HEK293 (cell line): ENCODE results near the gene RBM45.

Experiments used
- KLF16 ChIP-seq: fragments of 450-650 bp; formaldehyde crosslinking; IDR thresholded peaks from 2 replicates; pipeline ENCODE4 v1.5.1; 2017; ENCODE audit warnings: missing biosample characterization, missing genetic modification characterization
- TCF7L2 ChIP-seq: IDR thresholded peaks from 2 replicates; pipeline ENCODE4 v1.6.1; 2011; ENCODE audit warnings: low read depth, mild to moderate bottlenecking, inconsistent platforms, low read length, moderate library complexity, borderline replicate concordance
- ZNF558 ChIP-seq: fragments of 450-650 bp; formaldehyde crosslinking; IDR thresholded peaks from 2 replicates; pipeline ENCODE4 v1.5.1; 2016; ENCODE audit warnings: missing biosample characterization, missing genetic modification characterization
- ZNF560 ChIP-seq: fragments of 450-650 bp; formaldehyde crosslinking; IDR thresholded peaks from 2 replicates; pipeline ENCODE4 v1.5.1; 2017; ENCODE audit warnings: missing biosample characterization, missing genetic modification characterization, borderline replicate concordance
- ZNF600 ChIP-seq: fragments of 450-650 bp; formaldehyde crosslinking; IDR thresholded peaks from 2 replicates; pipeline ENCODE4 v1.5.1; 2016; ENCODE audit warnings: missing biosample characterization, missing genetic modification characterization
- TF ChIP-seq, protein P1 (sequence below): fragments of 450-650 bp; formaldehyde crosslinking; IDR thresholded peaks from 2 replicates; pipeline ENCODE4 v1.5.1; 2016; ENCODE audit warnings: missing biosample characterization, missing genetic modification characterization
- TF ChIP-seq, protein P2 (sequence below): fragments of 450-650 bp; formaldehyde crosslinking; IDR thresholded peaks from 2 replicates; pipeline ENCODE4 v1.5.1; 2016; ENCODE audit warnings: missing biosample characterization, missing genetic modification characterization
- TF ChIP-seq, protein P3 (sequence below): fragments of 450-650 bp; formaldehyde crosslinking; IDR thresholded peaks from 2 replicates; pipeline ENCODE4 v1.5.1; 2016; ENCODE audit warnings: missing biosample characterization, missing genetic modification characterization
- TF ChIP-seq, protein P4 (sequence below): sonication (generic); formaldehyde crosslinking; IDR thresholded peaks from 2 replicates; pipeline ENCODE4 v1.8.1; 2022; ENCODE audit warnings: mild to moderate bottlenecking, moderate library complexity, missing genetic modification reagents

DNA sequence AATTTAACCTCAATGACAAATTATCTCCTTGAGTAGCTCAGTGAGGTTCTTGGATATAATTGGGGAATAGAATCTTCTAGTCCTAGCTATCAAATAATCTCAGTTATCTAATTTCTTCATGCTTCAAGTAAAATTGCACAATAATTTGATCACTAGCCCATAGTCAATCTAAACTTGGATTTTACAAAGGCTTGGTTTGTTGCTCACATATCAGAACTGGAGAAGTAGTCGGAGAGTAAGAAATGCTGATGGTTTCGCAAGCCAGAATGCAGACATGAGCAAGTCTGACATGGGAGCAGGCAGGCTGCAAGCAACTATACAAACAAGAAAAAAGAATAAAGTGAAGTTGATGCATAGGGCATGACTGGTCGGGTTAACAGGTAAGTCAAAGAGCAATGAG is 28.0 kb upstream of the RBM45 start:
- TF ChIP-seq, protein P1, sequence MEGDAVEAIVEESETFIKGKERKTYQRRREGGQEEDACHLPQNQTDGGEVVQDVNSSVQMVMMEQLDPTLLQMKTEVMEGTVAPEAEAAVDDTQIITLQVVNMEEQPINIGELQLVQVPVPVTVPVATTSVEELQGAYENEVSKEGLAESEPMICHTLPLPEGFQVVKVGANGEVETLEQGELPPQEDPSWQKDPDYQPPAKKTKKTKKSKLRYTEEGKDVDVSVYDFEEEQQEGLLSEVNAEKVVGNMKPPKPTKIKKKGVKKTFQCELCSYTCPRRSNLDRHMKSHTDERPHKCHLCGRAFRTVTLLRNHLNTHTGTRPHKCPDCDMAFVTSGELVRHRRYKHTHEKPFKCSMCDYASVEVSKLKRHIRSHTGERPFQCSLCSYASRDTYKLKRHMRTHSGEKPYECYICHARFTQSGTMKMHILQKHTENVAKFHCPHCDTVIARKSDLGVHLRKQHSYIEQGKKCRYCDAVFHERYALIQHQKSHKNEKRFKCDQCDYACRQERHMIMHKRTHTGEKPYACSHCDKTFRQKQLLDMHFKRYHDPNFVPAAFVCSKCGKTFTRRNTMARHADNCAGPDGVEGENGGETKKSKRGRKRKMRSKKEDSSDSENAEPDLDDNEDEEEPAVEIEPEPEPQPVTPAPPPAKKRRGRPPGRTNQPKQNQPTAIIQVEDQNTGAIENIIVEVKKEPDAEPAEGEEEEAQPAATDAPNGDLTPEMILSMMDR (tag by site-specific recombination) = no peak
- TF ChIP-seq ZNF600 (tag by site-specific recombination) = no peak
- TF ChIP-seq, protein P2, sequence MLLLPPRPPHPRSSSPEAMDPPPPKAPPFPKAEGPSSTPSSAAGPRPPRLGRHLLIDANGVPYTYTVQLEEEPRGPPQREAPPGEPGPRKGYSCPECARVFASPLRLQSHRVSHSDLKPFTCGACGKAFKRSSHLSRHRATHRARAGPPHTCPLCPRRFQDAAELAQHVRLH (tag by site-specific recombination) = no peak
- TF ChIP-seq TCF7L2 = no peak
- TF ChIP-seq, protein P3, sequence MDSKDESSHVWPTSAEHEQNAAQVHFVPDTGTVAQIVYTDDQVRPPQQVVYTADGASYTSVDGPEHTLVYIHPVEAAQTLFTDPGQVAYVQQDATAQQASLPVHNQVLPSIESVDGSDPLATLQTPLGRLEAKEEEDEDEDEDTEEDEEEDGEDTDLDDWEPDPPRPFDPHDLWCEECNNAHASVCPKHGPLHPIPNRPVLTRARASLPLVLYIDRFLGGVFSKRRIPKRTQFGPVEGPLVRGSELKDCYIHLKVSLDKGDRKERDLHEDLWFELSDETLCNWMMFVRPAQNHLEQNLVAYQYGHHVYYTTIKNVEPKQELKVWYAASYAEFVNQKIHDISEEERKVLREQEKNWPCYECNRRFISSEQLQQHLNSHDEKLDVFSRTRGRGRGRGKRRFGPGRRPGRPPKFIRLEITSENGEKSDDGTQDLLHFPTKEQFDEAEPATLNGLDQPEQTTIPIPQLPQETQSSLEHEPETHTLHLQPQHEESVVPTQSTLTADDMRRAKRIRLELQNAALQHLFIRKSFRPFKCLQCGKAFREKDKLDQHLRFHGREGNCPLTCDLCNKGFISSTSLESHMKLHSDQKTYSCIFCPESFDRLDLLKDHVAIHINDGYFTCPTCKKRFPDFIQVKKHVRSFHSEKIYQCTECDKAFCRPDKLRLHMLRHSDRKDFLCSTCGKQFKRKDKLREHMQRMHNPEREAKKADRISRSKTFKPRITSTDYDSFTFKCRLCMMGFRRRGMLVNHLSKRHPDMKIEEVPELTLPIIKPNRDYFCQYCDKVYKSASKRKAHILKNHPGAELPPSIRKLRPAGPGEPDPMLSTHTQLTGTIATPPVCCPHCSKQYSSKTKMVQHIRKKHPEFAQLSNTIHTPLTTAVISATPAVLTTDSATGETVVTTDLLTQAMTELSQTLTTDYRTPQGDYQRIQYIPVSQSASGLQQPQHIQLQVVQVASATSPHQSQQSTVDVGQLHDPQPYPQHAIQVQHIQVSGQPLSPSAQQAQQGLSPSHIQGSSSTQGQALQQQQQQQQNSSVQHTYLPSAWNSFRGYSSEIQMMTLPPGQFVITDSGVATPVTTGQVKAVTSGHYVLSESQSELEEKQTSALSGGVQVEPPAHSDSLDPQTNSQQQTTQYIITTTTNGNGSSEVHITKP (tag by site-specific recombination) = no peak
- TF ChIP-seq ZNF558 = no peak
- TF ChIP-seq, protein P4, sequence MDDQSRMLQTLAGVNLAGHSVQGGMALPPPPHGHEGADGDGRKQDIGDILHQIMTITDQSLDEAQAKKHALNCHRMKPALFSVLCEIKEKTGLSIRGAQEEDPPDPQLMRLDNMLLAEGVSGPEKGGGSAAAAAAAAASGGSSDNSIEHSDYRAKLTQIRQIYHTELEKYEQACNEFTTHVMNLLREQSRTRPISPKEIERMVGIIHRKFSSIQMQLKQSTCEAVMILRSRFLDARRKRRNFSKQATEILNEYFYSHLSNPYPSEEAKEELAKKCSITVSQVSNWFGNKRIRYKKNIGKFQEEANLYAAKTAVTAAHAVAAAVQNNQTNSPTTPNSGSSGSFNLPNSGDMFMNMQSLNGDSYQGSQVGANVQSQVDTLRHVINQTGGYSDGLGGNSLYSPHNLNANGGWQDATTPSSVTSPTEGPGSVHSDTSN (CRISPR knock-in tag) = no peak
- TF ChIP-seq ZNF560 (tag by site-specific recombination) = no peak
- no peak for TF ChIP-seq KLF16 (tag by site-specific recombination)
